Epithelial cell of esophagus (primary cell): ENCODE results near the gene ZNF48.

Experiments used
- DNase-seq: peaks from one replicate; pipeline ENCODE4 v3.0.0; 2010; ENCODE audit warnings: low read depth
- H3K4me3 ChIP-seq: 2 replicates; pipeline ENCODE4 v1.5.1; 2011; ENCODE audit warnings: mild to moderate bottlenecking, low read length, control low read depth
- TF ChIP-seq, protein P1 (sequence below): IDR thresholded peaks from 2 replicates; pipeline ENCODE4 v1.5.1; 2011; ENCODE audit warnings: low read depth, mild to moderate bottlenecking, low read length, control low read depth, inconsistent platforms; ENCODE audit not compliant: insufficient read depth; ENCODE audit errors: missing control alignments

Gene ZNF48

GRCh38 chr16:30445408-30446202, 50.4 kb downstream of the ZNF48 start, which contains the start of gene SEPHS2:
SEPHS2 (minus strand) TSS chr16:30445874; CDS start chr16:30445727, 147 bp downstream.
- peak; percentile 98 for DNase-seq
- H3K4me3 ChIP-seq: peak within 1 kb of the TSS; percentile 88

GRCh38 chr16:30446203-30446595, 51.0 kb downstream of the ZNF48 start:
- peak overlapping the region; percentile 88 for H3K4me3 ChIP-seq
- DNase-seq: no peak
- TF ChIP-seq, protein P1, sequence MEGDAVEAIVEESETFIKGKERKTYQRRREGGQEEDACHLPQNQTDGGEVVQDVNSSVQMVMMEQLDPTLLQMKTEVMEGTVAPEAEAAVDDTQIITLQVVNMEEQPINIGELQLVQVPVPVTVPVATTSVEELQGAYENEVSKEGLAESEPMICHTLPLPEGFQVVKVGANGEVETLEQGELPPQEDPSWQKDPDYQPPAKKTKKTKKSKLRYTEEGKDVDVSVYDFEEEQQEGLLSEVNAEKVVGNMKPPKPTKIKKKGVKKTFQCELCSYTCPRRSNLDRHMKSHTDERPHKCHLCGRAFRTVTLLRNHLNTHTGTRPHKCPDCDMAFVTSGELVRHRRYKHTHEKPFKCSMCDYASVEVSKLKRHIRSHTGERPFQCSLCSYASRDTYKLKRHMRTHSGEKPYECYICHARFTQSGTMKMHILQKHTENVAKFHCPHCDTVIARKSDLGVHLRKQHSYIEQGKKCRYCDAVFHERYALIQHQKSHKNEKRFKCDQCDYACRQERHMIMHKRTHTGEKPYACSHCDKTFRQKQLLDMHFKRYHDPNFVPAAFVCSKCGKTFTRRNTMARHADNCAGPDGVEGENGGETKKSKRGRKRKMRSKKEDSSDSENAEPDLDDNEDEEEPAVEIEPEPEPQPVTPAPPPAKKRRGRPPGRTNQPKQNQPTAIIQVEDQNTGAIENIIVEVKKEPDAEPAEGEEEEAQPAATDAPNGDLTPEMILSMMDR: no peak

More at GRCh38 chr16:30445408-30446202, 50.4 kb downstream of the ZNF48 start, which contains the start of gene SEPHS2:
- TF ChIP-seq, protein P1: peak; percentile 20

DNA sequence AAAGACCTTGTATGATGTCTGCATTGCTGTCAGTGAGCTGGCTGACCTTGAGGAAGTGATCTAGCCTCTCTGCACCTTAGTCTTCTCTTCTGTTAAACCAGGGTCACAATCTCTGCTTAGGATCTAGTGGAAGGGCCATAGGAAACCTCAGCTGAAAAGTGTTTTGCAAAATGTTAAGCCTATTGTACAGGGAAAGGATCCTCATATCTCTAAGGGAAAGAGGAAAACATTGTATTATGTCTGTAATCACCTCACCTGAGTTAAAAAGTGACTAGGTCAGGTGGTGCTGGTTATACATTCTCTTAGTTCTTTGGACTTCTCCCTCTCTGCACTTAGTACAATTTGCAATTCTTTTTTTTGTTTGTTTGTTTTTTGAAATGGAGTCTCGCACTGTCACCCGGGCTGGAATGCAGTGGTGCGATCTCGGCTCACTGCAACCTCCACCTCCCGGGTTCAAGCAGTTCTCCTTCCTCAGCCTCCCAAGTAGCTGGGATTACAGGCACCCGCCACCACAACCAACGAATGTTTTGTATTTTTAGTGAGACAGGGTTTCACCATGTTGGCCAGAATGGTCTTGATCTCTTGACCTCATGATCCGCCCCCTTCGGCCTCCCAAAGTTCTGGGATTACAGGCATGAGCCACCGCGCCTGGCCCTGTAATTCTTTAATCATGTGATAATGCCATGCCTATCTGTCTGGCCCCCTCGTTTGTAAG, 52.4 kb downstream of the ZNF48 start:
- H3K4me3 ChIP-seq: no peak overlapping the region
- TF ChIP-seq, protein P1: no peak
- no peak for DNase-seq

- H3K4me3 ChIP-seq: no peak overlapping the region
- DNase-seq: no peak
- TF ChIP-seq, protein P1: no peak
These were observed 53.9 kb downstream of the ZNF48 start for GRCh38 chr16:30449116-30449435.
